GM18526 (cell line): ENCODE results near the gene KLHL26.

Experiments
- POLR2A ChIP-seq: IDR thresholded peaks from 3 replicates; pipeline ENCODE4 v1.6.1; 2011; ENCODE audit not compliant: insufficient read length; ENCODE audit errors: extremely low read depth

Gene KLHL26

DNA sequence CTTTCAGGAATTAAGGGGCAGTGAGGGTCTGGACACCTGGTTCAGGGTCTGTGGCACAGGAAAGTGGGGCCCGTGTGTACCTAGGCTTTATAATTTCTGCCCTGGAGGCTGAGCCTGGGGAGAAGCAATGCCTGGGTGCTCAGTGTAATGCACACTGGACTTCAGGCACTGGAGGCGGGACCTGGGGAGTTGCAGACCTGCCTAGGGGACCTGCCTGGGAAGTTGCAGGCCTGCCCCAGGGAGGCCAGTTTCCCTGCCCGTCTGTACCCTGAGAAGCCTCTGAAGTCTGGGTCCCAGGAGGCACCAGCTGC, 26.6 kb upstream of the KLHL26 start:
- no peak for TF ChIP-seq POLR2A

DNA sequence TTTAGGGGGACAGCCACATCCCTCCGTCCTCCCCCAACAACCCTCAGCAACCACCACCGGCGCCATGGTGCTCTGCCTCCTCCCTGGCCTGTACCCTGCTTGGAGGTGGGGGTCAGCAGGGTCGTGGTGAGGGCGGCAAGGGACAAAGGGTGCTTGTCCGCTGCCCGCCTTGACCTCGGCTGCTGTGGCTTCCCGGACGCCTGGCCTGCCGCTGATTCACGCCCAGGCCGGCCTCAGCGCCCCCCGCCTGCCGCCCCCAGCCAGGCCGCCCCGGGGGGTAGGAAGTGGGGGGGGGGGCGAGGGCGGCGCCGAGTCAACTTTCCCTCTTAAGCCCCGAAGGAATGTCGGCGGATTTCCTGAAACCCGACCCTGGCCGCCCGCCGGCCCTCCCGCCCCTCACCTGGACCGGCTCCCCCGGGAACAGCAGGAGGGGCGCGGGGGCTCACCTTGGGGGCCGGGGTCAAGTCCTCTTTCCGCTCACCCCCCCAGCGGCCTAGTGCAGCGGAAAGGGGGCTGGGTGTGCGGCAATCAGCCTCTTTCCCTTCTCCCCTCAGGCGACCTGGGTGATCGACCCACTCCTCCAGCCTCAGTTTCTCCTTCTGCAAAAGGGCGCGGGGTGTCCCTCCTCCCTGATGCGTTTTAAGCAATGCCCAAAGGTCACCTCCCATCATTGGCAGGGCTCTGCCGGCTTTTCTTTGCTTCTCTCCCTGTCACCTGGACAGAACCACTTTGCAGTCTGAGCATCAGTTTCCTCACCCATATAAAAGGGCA, 26.1 kb upstream of the KLHL26 start:
- TF ChIP-seq POLR2A, result no peak

DNA sequence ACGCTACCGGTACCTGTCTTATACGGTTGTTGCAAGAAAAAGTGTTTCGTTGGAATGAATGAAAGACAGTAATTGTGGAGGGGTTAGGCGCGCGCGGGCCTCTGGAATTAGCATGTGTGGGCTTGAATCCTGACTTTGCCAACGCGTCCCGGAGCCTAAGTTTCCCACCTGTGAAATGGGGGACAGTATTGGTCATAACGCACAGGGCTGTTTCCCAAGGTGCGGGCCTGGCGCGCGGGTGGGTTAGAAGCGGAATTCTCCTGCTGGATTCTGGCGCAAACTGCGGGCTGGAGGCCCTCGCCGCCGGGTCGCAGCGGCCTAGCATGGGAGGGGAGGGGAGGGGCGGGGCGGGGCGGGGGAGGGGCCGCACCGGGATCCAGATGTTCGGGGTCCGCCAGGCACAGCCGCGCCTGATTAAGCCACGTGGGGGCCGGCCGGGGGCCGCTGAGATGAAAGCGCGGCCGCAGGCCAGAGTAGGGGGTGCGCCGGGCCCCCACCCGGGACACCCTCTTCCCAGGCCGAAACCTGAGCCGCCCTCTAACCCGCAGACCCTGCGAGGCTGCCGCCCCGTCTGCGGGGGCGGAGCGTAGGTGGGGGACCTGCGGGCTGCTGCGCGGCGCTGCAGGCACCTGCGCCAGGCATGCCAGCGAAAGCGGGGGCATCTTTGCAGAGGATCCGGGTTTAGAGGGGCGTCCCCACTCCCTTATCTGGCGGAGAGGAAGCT, 25.3 kb upstream of the KLHL26 start:
- TF ChIP-seq POLR2A, result no peak

DNA sequence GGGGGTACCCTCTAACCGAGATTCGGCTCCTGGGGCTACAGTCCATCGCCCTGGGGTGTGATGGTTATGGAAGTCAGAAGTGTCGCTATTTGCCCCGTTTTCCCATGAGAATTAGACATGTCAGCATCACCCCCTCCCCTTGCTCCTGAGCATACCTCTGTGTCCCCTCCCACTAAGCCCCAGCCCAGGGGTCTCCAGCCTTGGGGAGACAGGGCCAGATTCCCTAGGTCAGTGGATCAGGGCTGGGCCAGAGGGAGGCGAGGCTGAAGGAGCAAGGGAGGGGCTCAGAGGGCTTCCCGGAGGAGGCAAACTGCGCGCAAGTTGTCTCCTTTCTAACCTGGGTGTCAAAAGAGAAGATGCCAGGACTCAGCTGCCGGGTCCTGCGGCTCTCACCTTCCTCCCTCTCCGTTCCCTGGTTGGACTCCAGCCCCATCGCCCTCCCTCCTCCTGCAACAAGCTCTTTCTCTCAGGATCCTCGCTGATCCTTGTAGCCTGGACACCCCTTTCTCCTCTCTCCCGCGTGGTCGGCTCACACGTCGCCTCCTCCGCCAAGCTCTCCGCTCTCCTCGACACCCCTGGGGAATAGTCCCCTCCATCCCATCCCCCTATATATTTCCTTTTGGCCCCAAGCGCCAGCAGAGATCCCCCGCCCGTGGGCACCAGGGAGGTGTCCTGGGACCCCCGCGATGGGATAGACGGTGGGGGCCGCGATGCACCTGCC, 24.6 kb upstream of the KLHL26 start:
- TF ChIP-seq POLR2A, result no peak

DNA sequence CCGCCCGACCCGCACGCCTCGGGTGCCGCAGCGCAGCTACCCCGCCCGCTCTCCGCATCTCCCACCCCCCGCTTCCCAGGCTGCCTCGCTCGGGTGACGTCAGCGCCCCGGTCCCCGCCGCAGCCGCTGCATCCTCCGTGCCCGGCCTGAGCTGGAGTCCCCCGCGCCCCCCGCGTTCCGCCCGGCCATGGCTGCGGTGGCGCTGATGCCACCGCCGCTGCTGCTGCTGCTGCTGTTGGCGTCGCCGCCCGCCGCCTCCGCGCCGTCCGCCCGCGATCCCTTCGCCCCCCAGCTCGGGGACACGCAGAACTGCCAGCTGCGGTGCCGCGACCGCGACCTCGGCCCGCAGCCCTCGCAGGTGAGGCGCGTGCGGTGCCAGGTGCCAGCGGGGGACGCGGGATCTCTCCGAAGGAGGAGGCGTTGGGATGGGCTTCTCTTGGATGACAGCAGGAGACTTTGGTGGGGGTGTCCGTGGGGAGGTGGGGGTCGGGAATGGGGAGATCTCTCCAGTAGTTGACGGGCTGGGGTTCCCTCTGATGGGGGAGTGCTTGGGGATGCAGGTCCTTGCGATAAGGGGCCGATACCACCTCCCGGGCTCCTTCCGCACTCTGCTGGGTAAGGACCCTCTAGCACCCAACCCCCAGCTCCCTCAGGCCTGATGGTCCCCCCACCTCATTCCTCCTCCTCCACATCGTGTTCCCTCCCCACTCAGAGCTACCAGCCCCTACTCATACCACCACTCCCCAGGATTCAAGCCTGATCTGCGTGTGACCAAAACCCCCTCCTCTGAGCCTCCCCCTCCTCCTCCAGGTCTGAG, 23.8 kb upstream of the KLHL26 start, which contains the start of gene TMEM59L:
TSS of gene TMEM59L (plus strand) at position 99 of the 817 bp plus-strand sequence. CDS start at position 188, 89 bp downstream.
- TF ChIP-seq POLR2A, result no peak

DNA sequence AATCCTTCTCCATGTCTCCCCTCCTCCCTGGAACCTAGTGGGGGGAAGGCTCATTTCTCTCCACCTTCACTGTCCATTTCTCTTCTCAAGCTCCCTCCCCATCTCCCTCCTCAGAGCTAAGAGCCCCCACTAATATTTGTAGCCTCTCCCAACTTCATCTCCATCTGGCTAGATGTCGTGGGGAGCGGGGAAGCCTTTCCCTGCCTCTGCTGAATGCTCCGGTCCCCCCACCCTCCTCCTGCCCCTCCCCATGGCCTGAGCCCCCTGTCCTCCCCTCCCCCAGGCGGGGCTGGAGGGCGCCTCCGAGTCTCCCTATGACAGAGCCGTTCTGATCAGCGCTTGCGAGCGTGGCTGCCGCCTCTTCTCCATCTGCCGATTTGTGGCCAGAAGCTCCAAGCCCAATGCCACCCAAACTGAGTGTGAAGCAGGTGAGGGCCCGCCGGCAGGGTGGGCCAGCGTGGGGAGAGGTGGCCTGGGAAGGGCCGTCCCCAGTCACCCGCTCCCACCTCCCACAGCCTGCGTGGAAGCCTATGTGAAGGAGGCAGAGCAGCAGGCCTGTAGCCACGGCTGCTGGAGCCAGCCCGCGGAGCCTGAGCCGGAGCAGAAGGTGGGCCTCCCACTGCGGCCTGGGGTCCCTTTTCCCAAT, 23.1 kb upstream of the KLHL26 start:
- TF ChIP-seq POLR2A, result no peak

- no peak for TF ChIP-seq POLR2A
These were observed 20.8 kb upstream of the KLHL26 start for GRCh38 chr19:18616023-18616422.

- no peak for TF ChIP-seq POLR2A
These were observed 19.3 kb upstream of the KLHL26 start for GRCh38 chr19:18617562-18617961.

- TF ChIP-seq POLR2A, result no peak
These were observed 18.6 kb upstream of the KLHL26 start for GRCh38 chr19:18618236-18618635.

DNA sequence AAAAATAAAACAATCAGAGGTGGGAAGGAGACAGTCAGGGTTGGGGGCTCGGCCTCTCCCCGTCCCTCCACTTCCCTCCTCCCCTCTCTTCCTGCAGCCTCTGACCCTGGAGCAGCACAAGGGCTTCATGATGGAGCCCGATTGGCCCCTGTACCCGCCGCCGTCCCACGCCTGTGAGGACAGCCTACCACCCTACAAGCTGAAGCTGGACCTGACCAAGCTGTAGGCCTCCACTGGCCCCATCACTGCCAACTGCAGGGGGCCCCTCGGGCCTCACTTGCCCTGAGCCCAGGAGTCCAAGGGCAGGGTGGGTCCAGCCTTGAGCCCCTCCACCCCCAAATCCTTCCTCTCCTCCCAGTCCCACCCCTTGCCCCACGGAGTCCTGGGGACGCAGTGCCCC, 16.5 kb upstream of the KLHL26 start:
- TF ChIP-seq POLR2A, result no peak

DNA sequence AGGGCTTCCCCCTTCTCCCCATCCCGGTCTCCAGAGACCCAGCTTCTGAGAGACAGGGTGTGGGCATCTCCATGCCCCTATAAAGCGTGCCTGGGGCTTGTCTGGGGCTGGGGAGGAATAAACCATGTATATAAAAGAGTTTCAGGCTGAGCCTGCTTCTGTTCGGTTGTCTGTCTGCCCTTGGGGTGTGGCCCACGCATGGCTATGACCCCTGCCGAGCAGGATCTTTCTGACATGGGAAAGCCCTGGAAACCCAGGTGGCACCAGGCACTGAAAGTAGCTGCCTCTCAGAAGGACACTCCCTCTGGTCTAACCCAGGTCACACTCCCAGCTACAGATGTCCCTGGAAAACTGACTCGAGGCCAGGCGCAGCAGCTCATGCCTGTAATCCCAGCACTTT, 15.9 kb upstream of the KLHL26 start:
- no peak for TF ChIP-seq POLR2A

DNA sequence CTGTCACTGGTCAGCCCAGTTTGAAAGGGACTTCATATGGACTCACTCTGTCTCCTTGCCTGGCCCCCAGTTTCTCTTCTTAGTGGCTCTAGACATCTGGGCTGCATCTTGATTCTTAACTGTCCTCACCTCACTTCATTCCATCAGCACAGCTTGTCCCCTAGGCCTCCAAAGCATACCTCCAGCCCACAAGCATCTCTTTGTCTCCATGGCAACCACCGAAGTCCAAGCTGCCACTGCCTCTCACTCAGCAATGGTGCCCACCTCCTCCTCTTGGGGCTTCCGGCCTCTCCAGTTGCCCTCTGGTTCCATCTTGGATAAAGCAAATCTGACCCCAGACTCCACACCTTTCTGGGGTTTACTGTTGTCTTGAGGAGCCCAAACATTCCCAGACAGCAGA, 9.9 kb upstream of the KLHL26 start:
- no peak for TF ChIP-seq POLR2A

DNA sequence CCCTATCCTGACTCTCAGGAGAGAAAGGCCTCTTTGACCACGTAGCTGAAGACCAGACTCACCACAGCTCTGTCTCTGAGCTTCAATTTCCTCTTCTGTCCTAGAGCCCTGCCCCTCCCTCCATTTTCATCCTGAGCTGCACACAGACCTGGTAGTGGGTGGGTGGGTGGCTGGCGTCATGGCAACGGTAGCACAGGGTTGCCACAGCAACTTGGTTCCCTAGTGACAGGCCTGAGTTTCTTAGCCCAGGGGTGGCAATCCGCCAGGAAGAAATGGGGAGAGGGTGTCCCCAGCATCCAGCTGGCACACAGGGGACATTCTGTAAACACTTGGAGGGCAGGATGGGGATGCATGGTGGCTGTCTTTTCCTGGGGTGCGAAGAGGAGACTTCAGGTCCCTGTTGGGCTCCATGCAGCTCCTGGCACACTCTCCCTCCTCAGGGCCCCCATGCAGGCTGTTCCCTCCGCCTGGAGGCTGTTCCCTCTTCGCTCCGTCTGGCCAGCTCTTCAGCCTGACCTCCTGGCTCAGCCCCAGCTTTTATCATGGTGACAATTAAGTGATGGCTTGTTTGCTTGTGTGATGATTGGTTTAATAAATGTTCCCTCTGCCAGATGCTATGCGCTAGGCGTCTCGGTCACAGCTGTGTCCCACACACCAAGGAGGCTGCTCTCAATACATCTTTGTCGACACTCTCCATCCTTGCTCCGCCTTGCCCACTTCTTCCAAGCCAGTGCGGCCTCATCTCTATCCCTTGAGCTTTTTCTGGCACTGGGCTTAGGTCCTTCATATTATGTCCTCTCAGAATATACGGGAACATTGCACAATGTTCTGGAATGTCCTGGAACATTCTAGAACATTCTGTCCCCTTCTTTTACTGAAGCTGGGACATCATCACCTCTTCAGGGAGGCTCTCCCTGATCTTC, 7.4 kb upstream of the KLHL26 start:
- no peak for TF ChIP-seq POLR2A

DNA sequence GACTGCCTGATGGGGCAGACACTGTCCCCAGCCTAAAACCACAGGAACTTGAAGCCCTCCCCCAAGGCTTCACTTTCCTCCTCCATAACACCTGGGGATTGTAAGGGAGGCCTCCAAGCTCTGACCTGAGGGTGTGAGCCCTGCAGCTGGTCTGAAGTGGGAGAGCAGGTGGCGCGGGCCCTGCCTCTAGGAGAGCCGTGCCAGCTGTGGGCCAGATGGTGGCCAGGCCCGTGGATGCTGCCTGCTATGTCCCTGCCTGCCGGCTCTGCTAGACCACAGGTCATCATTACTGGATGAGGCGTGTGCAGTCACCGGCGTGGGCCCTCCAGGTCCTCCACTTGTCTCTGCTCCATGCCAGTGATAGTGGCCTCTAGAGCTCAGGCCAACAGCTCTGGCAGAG, 3.5 kb upstream of the KLHL26 start:
- no peak for TF ChIP-seq POLR2A

- TF ChIP-seq POLR2A, result no peak
These were observed 2.1 kb upstream of the KLHL26 start for GRCh38 chr19:18634612-18635297.
